GM18873 (cell line): ENCODE results near the gene CNTROB.

ENCODE experiments used
- ATAC-seq: cut with Tn5 transposase; IDR thresholded peaks from one replicate; pipeline ENCODE4 v1.9.1; 2021; ENCODE audit warnings: mild to moderate bottlenecking, moderate library complexity, moderate number of reproducible peaks; ENCODE audit not compliant: unreplicated experiment, low FRiP score

The CNTROB gene

DNA sequence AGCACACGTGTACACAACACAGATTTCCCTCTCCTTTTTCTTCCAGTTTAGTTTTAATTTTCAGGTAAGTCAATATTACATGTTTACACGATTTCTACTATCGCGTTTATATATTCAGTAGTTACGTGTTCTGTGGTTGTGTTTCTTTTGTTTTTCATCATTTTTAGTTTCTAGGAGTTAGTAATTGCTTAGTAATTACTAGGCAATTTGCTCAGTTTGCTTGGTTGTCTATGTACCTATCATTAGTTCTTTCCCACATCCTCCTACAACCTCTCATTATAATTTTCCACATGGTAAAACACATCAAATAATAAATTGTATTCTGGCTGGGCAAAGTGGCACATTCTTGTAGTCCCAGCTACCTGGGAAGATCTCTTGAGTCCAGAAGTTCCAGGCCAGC, 45.8 kb downstream of the CNTROB start:
- ATAC-seq: no peak

DNA sequence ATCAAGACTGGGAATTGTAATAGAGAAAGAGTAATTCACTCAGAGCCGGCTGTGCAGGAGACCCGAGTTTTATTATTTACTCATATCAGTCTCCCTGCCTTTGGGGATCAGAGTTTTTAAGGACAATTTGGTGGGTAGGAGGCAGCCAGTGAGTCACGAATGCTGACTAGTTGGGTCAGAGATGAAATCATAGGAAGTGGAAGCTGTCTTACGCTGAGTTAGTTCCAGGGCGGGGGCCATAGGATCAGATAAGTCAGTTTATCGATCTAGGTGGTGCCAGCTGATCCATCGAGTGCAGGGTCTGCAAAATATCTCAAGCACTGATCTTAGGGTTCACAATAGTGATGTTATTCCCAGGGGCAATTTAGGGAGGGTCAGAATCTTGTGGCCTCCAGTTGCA, 50.2 kb downstream of the CNTROB start:
- ATAC-seq: no peak

DNA sequence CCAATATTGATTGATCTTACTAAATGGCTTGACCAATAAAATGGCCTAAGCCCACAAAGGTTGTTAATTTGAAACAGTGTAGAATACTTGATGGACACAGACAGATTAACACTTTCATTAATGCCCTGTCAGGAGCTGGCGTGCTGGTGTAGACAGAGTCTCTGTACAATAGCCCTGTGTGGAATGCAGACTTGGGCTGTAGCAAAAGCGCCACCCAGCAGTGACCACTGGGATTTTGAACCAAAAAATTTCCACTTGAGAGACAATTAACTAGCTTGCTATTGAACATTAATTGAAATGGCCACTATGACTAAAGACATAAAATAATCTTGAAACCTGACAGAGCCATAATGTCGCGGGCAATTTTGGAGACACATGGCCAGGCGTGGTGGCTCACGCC, 50.7 kb downstream of the CNTROB start:
- ATAC-seq: no peak

DNA sequence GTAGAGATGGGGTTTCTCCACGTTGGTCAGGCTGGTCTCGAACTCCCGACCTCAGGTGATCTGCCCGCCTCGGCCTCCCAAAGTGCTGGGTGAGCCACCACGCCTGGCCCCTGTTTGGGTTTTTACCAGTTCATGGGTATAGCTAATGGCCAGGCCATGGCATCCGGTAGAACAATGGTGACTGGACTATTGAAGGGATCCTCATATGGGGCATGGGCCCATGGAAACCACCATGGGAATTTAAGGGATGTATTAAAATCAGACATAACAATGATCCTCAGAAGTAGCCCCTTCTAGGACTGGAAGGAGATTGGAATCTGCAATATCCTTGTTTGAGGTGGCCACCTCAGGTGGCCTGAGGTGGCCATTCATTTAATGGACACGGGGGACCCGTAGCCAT, 52.9 kb downstream of the CNTROB start:
- ATAC-seq: no peak

DNA sequence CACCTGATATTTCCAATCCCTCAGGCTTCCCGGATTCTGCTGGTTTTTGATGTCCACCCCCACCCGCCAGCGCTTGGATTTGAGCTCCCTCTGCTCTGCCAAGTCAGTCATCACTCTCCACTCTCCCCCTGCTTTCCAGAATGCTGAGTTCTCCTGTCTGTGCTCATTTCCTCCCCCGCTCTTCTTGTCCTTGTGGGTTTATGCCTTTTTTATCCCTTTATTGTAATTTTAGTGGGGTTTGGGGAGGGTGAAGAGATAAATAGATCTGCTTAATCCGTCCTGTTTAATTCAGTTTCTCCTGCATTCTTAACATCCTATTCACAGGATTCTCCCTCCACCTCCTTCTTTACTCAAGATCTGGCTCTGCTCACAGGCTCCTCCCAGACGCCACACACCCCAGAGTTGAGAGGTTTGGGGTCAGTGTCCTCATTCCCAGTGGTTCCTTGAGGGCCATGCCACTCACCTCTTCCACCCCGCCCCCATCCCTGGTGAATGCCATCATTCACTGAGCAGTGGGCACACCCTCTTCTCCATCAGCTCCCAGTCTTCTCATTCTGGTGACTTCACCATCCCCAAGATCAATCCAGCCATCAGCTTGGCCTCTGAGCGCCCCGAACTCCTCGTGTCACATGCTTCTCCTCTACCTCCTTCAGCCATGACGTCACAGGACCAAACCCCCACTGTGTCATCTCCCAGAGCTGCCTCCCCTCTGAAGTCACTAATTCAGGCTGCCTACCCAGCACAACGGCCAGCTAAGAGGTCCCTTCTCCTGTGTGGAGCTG, 55.3 kb downstream of the CNTROB start:
- no peak for ATAC-seq

DNA sequence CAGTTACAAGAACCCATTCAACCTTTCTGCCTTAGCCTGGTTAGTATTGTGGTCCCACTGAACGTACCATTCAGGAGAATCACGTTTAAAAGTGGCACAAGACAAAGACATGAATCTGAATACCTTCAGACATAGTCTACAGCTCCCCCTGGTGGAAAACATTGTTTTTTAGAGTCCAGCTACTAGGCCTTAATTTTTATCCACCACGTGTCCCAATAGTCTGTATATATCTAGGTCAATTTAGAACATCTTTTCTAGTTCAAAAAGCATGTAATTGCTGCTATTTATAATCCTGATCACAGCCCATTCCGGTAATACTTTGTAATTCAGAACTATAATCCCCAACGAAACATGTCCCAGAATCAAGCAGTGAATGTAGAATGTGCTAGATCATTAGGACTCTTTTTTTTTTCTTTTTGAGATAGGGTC, 56.8 kb downstream of the CNTROB start:
- ATAC-seq: no peak

DNA sequence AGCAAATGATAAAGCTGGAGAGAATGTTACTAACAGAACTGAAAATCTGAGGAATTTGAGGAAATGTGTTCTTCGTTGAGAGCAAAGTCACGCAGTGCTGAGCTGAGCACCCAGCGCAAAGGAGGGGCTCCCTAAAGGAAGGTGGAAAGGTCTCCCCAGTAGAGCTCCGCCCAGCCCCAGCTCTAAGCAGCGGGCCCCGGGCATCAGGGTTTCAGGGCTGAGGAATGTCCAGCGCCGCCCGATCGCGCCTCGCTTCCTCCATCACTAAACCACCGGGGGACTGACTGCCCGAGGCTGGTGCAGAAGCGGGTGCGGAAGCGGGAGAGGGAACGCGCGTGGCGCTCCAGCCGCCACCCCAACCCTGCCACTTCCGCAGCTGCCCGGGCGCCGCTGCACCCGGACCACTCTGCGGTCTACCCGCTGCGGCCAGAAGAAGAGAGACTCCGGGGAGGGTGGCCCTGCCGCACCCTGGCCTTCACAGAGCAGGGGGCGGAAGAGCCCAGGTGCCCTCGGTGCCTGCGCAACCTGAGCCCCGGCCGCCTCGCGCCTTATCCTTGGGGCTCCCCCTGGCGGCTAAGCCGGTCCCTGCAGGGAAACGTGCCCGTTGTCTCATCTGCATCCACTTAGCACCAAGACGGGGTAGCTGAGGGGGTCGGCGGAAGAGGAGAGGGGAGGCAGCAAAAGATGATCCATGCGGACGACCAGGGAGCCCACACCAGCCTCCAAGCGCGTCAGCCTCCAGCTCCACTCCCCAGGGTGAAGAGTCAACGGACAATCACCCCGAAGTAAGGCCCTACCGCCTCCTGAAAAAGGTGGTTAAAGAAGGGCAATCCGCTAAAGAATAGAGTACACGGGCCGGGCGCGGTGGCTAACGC, 58.0 kb downstream of the CNTROB start:
- ATAC-seq: peak; percentile 66

DNA sequence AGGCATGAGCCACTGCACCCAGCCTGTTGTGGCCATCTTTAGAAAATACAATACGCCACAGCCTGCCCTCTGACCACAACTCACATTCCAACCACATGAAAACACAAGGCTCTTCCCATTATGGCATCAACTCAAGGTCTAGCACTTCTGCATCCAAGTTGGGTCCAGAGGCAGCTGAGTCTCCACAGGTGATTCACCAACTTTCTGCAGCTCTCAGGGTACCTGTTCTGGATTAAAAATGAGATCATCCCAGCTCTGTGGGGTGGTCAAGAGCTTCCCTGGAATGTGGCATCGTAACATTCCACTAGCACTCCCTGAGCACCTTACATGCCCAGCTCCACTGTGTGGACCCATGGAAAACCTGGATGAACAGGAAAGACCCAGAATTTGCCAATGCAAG, 60.5 kb downstream of the CNTROB start:
- ATAC-seq: no peak

DNA sequence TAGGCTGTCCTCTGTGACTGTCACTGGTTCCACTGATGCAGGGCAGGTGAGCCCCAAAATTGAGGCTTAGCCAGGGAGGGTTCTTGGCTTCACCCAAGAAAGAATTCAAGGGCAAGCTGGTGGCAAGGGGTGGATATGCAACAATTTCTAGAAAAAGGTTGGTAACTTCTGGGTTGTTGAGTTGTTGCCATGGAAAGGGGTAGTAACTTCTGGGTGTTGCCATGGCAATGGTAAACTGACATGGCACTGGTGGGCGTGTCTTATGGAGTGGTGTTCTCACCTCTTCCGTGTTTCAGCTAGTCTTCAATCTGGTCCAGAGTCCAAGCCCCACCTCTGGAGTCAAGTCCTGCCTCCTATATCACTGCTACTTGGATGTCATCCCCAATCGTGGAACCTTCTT, 60.9 kb downstream of the CNTROB start:
- no peak for ATAC-seq

DNA sequence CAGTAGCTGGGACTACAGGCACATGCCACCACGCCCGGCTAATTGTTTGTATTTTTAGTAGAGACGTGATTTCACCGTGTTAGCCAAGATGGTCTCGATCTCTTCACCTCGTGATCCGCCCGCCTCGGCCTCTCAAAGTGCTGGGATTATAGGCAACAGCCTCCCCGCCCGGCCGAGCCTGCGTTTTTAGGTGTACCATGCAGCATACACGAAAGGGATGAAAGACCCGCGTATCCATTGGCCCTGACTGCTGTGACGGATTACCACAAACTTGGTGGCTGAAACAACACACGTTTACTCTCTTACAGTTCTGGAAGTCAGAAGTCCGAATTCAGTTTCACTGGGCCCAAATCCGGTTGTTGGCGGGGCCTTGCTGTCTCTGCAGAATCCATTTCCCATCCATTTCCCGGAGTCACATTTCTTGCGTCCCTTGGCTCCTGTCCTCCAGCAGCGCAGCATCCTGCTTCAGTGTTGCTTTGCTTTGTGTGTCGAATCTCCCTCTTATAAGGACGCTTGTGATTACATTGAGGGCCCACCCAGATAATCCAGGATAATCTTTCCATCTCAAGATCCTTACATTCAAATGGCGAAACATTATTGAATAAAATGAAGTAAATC, 62.1 kb downstream of the CNTROB start:
- no peak for ATAC-seq

DNA sequence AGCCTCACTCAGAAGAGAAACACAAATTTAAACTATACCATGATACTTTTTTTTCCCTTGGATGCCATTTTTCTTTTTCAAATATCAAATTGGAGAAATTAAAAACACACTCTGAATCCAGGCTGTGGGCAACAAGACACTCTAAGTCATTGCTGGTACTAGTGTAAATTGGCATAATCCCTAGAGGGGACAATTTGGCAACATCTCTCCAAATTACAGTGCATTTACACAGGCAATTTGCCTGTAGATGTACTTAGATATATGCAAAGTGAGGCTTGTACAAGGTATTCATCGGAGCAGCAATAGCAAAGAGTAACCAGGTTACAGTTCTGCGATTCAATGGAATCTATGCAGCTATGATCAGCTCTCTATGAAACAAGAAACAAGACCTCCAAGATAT, 63.7 kb downstream of the CNTROB start:
- ATAC-seq: no peak

DNA sequence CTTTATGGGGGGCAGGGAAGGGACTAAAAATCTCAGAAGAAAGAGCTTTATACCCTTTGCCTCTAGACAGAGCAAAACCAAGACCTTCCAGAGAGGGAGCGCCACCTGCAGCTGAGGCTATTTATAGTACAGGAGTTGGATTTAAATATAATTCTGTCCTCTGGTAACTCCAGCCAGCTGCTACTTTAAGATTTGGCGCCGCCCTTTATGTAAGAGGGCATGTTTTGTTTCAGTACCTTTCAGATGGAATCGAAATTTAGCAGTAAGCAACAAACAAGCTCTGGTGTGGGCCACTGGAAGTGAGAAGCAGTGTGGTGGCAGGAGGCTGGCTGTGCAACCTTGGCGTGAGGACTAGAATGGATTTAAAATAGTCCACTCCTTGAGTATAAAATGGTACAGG, 65.2 kb downstream of the CNTROB start:
- ATAC-seq: no peak
